ENCODE data around the gene ABCB11.
"Not testable (repeated sequence)": the region's sequence is repeated elsewhere in the genome, so short reads cannot be mapped to it uniquely, and the experiment has no call there.

ABCB11 gene

GRCh38 chr2:168874368-168875054, 156.6 kb downstream of the ABCB11 start:
- no peak for DNase-seq

- DNase-seq, result not testable (repeated sequence)
These were observed 160.3 kb downstream of the ABCB11 start for GRCh38 chr2:168870824-168871223.
